Skeletal muscle satellite cell (primary cell): Measurements from ENCODE around the gene MINDY3.
A peak's percentile ranks its signal among the peaks of the same experiment; 100 is the strongest.

Source experiments
- H3K27me3 ChIP-seq: 2 replicates; pipeline ENCODE4 v1.7.0; 2013; ENCODE audit warnings: low read length; ENCODE audit not compliant: control insufficient read depth, insufficient read depth
- H3K36me3 ChIP-seq: 2 replicates; pipeline ENCODE4 v1.7.0; 2013; ENCODE audit warnings: mild to moderate bottlenecking, control low read depth, low read length; ENCODE audit not compliant: insufficient read depth
- H3K4me1 ChIP-seq: 2 replicates; pipeline ENCODE4 v1.7.0; 2013; ENCODE audit warnings: low read length; ENCODE audit not compliant: control insufficient read depth, insufficient read depth
- H3K4me2 ChIP-seq: 2 replicates; pipeline ENCODE4 v1.7.0; 2013; ENCODE audit warnings: mild to moderate bottlenecking, low read length
- H3K4me3 ChIP-seq: 2 replicates; pipeline ENCODE4 v1.7.0; 2013; ENCODE audit warnings: low read length
- H3K9ac ChIP-seq: 2 replicates; pipeline ENCODE4 v1.7.0; 2013; ENCODE audit warnings: mild to moderate bottlenecking, low read depth, low read length, moderate library complexity
- H3K9me3 ChIP-seq: replicated peaks from 2 replicates; pipeline ENCODE4 v1.7.0; 2013; ENCODE audit warnings: mild to moderate bottlenecking, control low read depth, low read length

MINDY3 gene

DNA sequence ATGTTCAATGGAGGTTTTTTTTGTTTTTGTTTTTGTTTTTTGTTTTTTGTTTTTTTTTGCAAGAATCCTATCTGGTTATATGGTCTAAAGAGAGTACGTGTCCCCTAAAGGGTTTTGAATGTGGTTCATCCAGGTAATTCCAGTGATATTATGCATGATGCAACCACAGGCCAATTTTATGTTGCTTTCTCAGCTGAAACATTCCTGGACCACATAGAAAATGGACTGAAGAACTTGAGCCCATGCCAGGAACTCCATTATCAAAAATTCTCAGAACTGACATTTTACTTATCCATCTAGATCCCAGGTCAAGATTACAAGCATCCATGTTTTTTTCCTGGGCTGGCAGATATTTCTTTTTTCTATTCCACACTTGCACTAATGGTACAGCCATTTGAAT is 11.5 kb upstream of the MINDY3 start:
- Histone ChIP-seq H3K9me3 (no peaks in the 10 kb centered on the region), H3K27me3 (peaks cover 39% of the 10 kb centered on the region), H3K4me1 (no peaks in the 10 kb centered on the region), H3K9ac (no peak overlapping the region), H3K4me2 (no peak overlapping the region), H3K36me3 (no peaks in the 10 kb centered on the region), H3K4me3 (no peak overlapping the region)

DNA sequence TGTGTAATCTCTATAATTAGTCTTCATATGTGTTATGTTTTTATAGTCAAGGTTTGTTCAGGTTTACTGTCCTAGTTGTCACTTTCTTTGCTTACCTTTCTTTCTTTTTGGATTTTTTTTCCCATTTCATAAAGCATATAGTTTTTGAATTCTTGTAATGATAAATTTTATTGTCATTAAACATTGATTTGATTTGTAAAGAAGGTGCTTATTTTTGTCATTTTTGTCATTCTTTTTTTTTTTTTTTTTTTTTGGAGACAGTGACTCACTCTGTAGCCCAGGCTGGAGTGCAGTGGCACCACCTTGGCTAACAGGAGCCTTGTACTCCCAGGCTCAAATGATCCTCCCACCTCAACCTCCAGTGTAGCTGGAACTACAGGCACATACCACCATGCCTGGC is 9.6 kb upstream of the MINDY3 start:
- H3K4me1 ChIP-seq, result no peaks in the 10 kb centered on the region
- H3K36me3 ChIP-seq, result no peaks in the 10 kb centered on the region
- H3K27me3 ChIP-seq, result peaks cover 46% of the 10 kb centered on the region
- no peak overlapping the region for H3K4me2 ChIP-seq
- H3K9ac ChIP-seq, result no peak overlapping the region
- H3K4me3 ChIP-seq, result no peak overlapping the region
- H3K9me3 ChIP-seq, result no peaks in the 10 kb centered on the region

DNA sequence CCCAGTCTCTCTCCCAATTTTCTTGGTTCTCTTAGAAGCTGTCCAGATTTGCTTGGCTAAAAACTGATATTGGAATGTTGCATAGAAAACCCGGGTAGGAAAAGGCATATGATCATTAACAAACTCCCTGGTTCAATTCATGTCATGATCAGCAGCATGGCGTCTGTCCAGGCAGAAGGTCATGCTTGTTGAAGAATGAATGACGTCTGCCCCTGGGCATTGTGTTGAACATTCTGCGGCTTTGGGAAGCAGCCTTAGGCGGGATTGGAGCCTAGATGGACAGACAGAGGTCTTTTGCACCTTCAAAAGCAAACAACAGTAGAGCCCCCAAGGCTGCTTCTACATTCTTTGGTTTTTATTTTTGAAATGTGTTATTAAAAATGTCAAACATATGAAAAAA is 7.7 kb upstream of the MINDY3 start:
- Histone ChIP-seq H3K36me3 (no peaks in the 10 kb centered on the region), H3K4me1 (no peaks in the 10 kb centered on the region), H3K4me2 (no peak overlapping the region), H3K4me3 (no peak overlapping the region), H3K9ac (no peak overlapping the region), H3K9me3 (no peaks in the 10 kb centered on the region), H3K27me3 (peaks cover 49% of the 10 kb centered on the region)

DNA sequence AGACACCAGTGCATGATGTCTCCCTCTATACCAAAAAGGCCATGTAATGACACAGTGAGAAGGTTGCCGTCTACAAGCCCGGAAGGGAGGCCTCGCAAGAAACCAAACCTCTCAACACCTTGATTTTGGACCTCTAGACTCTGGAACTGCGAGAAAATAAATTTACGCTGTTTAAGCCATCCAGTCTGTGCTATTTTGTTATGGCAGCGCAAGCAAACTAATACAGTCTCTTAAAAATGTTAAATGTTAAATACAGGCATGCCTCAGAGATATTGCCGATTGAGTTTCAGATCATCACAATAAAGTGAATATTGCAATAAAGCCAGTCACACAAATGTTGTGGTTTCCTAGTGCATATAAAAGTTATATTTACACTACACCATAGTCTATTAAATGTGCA is 5.0 kb upstream of the MINDY3 start:
- Histone ChIP-seq H3K9ac (no peak overlapping the region), H3K36me3 (no peaks in the 10 kb centered on the region), H3K4me3 (no peak overlapping the region), H3K9me3 (no peaks in the 10 kb centered on the region), H3K4me2 (no peak overlapping the region), H3K4me1 (no peaks in the 10 kb centered on the region), H3K27me3 (peaks cover 39% of the 10 kb centered on the region)

DNA sequence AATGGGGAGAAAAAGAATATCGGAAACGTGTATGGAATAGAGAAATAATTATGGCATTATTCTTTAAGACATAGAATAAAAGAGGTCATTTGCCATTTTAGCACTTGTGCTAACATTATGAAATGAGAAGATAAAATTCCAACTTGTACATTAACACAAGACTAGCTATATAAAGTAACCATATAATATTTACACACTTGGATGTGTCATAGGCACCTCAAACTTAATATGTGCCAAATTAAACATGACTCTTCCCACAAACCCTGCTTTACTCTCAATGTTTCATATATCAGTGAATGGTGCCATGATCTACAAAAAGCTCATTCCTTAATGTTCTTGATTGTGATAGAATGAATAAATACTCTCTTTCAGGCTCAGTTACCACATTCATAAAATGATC is 4.1 kb upstream of the MINDY3 start:
- no peaks in the 10 kb centered on the region for H3K9me3 ChIP-seq
- peaks cover 32% of the 10 kb centered on the region for H3K27me3 ChIP-seq
- no peaks in the 10 kb centered on the region for H3K36me3 ChIP-seq
- no peaks in the 10 kb centered on the region for H3K4me1 ChIP-seq
- no peak overlapping the region for H3K4me3 ChIP-seq
- no peak overlapping the region for H3K4me2 ChIP-seq
- no peak overlapping the region for H3K9ac ChIP-seq

DNA sequence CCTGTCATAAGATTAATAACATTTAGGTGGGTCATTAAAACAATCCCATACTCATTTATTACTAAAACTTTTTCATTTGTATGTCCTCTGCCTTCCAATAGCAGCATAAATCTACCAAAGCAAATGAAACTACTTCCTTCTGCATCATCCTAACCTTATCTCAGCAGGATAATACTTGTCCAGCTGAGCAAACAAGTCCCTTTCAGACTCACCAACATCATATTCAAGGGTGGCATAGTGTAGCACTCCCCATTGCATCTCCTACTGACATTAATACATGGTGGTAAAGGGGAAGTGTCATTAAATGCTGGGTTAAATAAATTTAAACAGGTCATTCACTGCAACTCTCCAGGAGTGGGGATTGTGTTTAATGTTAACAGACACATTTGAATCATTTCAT is 3.4 kb upstream of the MINDY3 start:
- H3K27me3 ChIP-seq, result peaks cover 28% of the 10 kb centered on the region
- no peak overlapping the region for H3K4me2 ChIP-seq
- H3K9ac ChIP-seq, result no peak overlapping the region
- no peaks in the 10 kb centered on the region for H3K9me3 ChIP-seq
- H3K4me1 ChIP-seq, result peaks cover 6% of the 10 kb centered on the region
- no peak overlapping the region for H3K4me3 ChIP-seq
- H3K36me3 ChIP-seq, result no peaks in the 10 kb centered on the region

DNA sequence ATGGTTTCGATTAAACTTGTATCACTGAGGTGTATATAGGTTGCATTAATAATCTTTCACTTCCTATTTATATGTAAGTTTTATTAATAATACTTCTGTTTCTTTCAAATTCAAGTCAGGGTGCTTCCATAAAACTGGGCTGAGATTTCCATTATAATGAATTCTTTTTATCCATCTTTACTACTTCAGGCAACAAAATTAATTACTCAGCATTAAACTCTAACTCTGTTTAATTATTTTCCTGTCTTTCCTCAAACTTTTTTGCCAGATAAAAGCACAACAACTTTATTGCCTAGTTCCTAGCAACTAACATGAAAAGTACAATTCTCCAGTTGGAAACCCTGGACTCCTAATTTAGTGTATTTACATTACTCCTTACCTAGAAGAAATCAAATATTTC is 3.0 kb upstream of the MINDY3 start:
- H3K27me3 ChIP-seq, result peaks cover 24% of the 10 kb centered on the region
- H3K4me1 ChIP-seq, result peaks cover 10% of the 10 kb centered on the region
- no peaks in the 10 kb centered on the region for H3K36me3 ChIP-seq
- no peak overlapping the region for H3K4me3 ChIP-seq
- no peaks in the 10 kb centered on the region for H3K9me3 ChIP-seq
- no peak overlapping the region for H3K4me2 ChIP-seq
- no peak overlapping the region for H3K9ac ChIP-seq

DNA sequence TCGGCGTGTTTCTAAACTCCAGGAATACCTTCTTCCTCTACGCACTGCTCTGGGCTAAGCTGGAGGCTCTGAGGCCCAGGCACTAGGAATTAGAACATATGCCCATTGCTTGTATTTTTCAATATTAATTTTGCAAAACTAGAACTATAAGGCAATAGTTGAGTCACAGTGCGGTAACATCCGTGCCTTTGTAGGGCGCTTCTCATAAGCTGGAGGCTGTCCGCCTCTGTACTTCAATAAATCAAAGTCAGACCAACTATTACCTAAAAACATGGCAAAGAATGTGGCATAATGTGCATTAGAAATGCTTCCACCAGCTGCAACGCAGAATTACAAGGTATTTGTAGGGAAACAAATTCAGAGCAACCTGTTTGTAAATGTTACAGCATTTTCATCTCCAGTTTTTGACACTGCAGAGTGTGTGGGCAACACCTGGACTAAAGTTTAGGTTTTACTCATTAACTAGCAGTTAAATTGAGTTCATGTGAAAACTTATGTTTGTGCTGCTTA is 440 bp upstream of the MINDY3 start:
- Histone ChIP-seq H3K36me3 (no peaks in the 10 kb centered on the region), H3K4me1 (peaks cover 15% of the 10 kb centered on the region), H3K9me3 (no peaks in the 10 kb centered on the region), H3K4me2 (peak overlapping the region; percentile 81), H3K4me3 (peak overlapping the region; percentile 88), H3K27me3 (peaks cover 3% of the 10 kb centered on the region), H3K9ac (peak overlapping the region; percentile 85)

DNA sequence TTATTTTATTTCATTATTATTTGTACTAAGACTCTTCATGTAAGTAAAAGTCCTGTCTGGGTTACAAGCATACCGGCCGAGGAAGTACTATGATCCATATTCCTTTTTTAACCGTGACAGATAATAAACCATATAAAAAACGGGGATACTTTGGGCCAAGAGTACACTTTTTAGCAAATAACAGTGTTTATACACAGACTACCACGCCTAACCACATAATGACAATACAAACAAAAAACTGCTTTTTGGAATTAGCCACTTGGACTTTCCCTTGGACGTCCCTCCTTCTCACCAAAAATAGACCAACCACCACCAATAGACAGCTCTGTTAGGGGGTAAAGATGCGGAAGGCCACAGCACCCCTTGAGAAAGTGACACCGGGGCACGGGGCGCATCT is 800 bp downstream of the MINDY3 start:
- Histone ChIP-seq H3K9me3 (no peaks in the 10 kb centered on the region), H3K4me1 (peaks cover 15% of the 10 kb centered on the region), H3K27me3 (peaks cover 3% of the 10 kb centered on the region), H3K9ac (peak overlapping the region; percentile 85), H3K36me3 (no peaks in the 10 kb centered on the region), H3K4me2 (peak overlapping the region; percentile 81), H3K4me3 (peak overlapping the region; percentile 88)

DNA sequence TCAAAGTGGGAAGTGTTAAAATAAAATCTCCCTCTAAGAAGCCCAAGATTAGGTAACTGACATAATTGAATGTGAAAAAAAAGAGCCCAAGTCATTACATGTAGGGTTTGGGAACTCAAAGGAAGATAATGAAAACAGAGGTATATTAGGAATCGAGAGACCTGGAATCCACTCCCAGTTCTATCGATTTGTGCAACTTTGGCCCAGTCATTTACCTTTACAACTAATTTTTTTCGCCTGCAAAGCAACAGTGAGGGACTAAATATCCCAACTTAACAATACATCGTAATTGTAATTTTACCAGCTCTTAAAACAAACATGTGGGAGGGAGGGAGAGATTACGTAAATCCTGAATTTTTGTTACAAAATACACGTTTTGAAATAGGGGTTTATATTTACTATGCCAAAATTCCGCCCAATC is 1.4 kb downstream of the MINDY3 start:
- Histone ChIP-seq H3K36me3 (no peaks in the 10 kb centered on the region), H3K4me1 (peaks cover 15% of the 10 kb centered on the region), H3K4me2 (peak overlapping the region; percentile 81), H3K27me3 (no peaks in the 10 kb centered on the region), H3K4me3 (peak overlapping the region; percentile 88), H3K9me3 (no peaks in the 10 kb centered on the region), H3K9ac (peak overlapping the region; percentile 85)

DNA sequence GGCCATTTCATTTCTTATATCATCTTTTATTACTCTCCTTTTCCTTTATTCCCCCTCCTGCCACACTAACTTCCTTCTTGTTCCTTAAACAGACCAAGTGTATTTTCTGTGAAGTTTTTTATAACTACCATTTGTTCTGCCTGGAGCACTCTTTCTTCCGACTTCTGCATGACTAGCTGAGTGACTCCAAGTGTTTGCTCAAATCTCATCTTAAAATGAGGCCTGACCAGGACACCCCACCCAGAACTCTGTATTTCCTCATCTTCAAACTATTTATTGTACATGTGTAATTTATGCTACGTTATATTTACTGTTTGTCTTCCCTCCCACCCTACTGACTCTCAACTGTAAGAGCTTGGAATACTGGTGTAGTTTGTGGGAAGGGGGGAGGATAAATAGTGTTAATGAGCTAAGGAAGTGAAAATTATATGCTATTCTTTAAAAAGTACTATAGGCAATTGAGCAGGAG is 3.2 kb downstream of the MINDY3 start:
- H3K4me3 ChIP-seq, result no peak overlapping the region
- no peaks in the 10 kb centered on the region for H3K36me3 ChIP-seq
- H3K4me2 ChIP-seq, result peak overlapping the region; percentile 81
- H3K4me1 ChIP-seq, result peaks cover 15% of the 10 kb centered on the region
- no peaks in the 10 kb centered on the region for H3K9me3 ChIP-seq
- H3K9ac ChIP-seq, result no peak overlapping the region
- no peaks in the 10 kb centered on the region for H3K27me3 ChIP-seq

DNA sequence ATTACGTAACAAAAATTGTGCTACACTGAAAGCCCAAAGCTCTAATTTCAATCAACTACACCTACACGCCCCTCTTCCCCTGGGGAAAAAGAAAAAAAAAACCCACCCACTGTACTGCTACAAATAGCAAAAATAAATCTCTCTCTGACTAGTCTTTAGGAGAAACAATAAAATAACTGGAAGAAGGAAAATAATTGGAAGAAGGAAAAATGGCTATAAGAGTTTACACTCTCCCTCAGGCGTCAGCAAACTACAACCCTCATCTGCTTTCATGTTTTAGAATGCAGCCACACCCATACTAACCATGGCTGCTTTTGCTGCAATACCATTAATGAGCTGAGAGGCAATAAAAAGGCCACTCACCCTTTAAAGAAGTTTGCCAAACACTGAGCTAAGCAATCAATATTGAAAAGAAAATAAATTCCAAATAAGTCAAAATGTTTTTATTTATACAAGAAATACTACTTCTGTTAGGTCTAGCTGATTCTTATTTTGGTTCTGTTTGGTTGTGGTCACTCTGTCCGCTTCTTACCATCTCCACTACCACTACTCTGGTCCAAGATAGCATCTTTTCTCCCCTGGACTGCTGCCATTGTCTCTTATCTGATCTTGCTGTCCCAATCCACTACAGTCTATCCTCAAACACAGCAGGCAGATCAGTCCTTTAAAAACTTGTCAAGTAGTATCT is 3.8 kb downstream of the MINDY3 start:
- H3K36me3 ChIP-seq, result no peaks in the 10 kb centered on the region
- H3K27me3 ChIP-seq, result no peaks in the 10 kb centered on the region
- no peak overlapping the region for H3K9ac ChIP-seq
- H3K4me1 ChIP-seq, result peaks cover 15% of the 10 kb centered on the region
- no peak overlapping the region for H3K4me2 ChIP-seq
- H3K4me3 ChIP-seq, result no peak overlapping the region
- H3K9me3 ChIP-seq, result no peaks in the 10 kb centered on the region
